Muscle layer of colon (tissue), 2 donors: ENCODE data around the gene EVI5L.

ENCODE experiments used
- H3K27ac ChIP-seq: one replicate; pipeline ENCODE4 v1.7.0; 2013; ENCODE audit warnings: low read depth, mild to moderate bottlenecking, low read length, moderate library complexity
- H3K27me3 ChIP-seq, 2 donors: one replicate each; pipeline ENCODE4 v1.7.0; 2013; ENCODE audit warnings: low read length in 2 of 2, mild to moderate bottlenecking in 2 of 2; ENCODE audit not compliant: insufficient read depth in 2 of 2, control insufficient read depth in 1 of 2
- H3K36me3 ChIP-seq: one replicate; pipeline ENCODE4 v1.7.0; 2013; ENCODE audit warnings: mild to moderate bottlenecking, low read length; ENCODE audit not compliant: insufficient read depth
- H3K4me1 ChIP-seq: one replicate; pipeline ENCODE4 v1.7.0; 2013; ENCODE audit warnings: mild to moderate bottlenecking, low read length; ENCODE audit not compliant: insufficient read depth
- H3K4me3 ChIP-seq, 2 donors: one replicate each; pipeline ENCODE4 v1.7.0; 2013; ENCODE audit warnings: low read length in 2 of 2, low read depth in 1 of 2, mild to moderate bottlenecking in 1 of 2, moderate library complexity in 1 of 2
- H3K9ac ChIP-seq: one replicate; pipeline ENCODE4 v1.7.0; 2013; ENCODE audit warnings: low read length
- H3K9me3 ChIP-seq: one replicate; pipeline ENCODE4 v1.7.0; 2013; ENCODE audit warnings: mild to moderate bottlenecking, low read length
- donor health status: abdominal sarcoma.
- donor health status: Adenocarcinoma of cecum.

The EVI5L gene

DNA sequence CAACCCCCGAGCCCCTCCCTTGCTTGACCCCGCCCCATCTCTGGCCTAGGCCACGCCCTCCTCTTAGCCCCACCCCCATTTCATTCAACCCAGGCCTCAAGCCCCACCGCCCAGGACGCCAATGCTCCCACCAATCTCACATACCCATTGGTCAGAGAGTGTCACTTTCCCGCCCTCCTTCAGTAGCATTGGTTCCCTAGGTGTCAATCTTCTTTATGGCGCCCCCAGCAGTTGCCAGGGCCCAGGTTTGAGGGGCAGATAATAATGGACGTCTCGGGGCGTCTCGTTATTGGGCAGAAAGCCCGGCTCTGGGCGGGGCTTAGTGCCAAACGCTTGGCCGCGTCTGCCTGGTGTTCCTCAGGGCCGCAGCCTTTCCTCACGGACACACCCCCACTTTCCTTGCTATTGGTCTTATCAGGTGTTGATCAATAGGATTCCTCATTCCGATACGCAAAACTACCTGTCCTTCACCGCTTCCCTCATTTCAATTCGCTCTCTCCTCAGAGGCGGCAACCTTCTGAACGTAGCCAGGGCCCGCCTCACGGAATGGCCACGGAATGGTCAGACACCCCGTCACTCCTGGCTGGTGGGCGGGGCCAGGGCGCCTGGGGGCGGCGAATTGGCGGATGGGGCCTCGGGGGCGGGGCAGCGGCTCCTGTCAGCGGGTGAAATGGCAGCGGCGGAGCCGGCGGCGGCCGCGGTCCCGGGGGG is at the start of gene EVI5L:
Gene EVI5L (plus strand): TSS at position 658 of the 711 bp plus-strand sequence. CDS start 16,325 bp downstream, outside the sequence.
- Histone ChIP-seq H3K9ac (no peak within 1 kb of the TSS), H3K36me3 (no peaks in the 10 kb centered on the region), H3K27me3 (no peaks in the 10 kb centered on the region), H3K4me3 (peak within 1 kb of the TSS; percentile 45 to 65), H3K27ac (no peak within 1 kb of the TSS), H3K4me1 (peaks cover 22% of the 10 kb centered on the region), H3K9me3 (no peaks in the 10 kb centered on the region)

DNA sequence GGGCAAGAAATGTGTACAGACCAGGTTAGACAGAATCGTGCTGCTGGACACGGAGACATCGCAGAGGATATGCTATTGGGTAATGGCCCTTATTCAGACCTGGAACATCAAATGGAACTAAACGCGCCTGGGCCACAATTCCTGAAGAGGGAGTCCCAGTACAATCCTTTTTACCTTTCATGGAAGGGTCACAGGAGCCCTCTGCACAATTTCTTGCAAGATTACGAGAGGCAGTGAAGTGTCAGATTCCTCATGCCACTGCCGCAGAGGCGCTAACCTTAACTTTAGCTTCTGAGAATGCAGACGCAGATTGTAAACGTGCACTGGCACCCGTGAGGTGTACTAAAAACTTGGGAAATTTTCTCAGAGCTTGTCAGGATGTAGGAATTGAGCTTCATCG is 48.9 kb upstream of the EVI5L start:
- no peaks in the 10 kb centered on the region for H3K9me3 ChIP-seq
- H3K4me3 ChIP-seq, result no peak overlapping the region
- no peaks in the 10 kb centered on the region for H3K4me1 ChIP-seq
- H3K27ac ChIP-seq, result no peak overlapping the region
- no peaks in the 10 kb centered on the region for H3K36me3 ChIP-seq
- H3K9ac ChIP-seq, result no peak overlapping the region
- peaks cover 0 to 4% of the 10 kb centered on the region in 2 donors for H3K27me3 ChIP-seq

DNA sequence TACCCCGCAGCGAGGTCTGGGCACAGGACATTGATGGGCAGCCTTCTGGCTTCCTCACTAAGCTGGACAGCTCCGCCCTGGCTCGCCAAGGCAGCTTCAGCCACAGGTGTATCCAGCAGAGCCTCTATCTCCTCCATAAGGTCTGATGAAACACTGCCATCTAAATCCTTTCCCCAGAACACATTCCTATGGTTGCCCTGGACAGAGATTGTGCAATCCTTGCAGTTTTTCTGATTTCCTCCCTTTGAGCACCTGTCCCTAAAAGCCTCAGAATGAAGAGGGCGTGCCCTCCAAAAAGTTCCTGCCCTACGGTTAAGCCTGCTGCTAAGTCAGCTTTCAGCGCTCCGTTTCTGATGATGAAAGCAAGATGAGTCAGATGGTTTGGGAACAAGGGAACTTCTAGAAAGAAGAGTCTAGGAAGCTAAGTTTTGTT is 46.0 kb upstream of the EVI5L start:
- Histone ChIP-seq H3K27ac (no peak overlapping the region), H3K4me3 (no peak overlapping the region), H3K27me3 (peaks cover 5 to 29% of the 10 kb centered on the region in 2 donors), H3K36me3 (no peaks in the 10 kb centered on the region), H3K4me1 (no peaks in the 10 kb centered on the region), H3K9me3 (no peaks in the 10 kb centered on the region), H3K9ac (no peak overlapping the region)

DNA sequence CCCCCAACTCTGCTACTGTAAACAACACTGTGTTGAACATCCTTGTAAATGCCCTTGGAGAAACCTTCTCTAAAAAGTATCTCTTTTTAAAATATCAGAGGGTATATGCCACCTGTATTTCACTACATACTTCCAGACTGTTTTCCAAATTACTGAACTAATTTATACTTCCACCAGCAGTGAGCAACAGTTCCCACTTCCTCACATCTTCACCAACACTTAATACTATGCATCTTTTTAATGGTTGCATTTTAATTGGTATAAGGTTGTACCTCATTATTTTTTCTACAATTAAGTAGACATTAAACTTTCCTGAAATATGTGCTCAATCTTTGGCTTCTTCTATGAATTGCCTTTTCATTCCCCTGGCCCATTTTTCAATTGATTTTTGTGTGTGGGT is 45.2 kb upstream of the EVI5L start:
- no peak overlapping the region for H3K4me3 ChIP-seq
- no peaks in the 10 kb centered on the region for H3K9me3 ChIP-seq
- H3K4me1 ChIP-seq, result no peaks in the 10 kb centered on the region
- H3K9ac ChIP-seq, result no peak overlapping the region
- no peak overlapping the region for H3K27ac ChIP-seq
- peaks cover 5 to 36% of the 10 kb centered on the region in 2 donors for H3K27me3 ChIP-seq
- no peaks in the 10 kb centered on the region for H3K36me3 ChIP-seq

DNA sequence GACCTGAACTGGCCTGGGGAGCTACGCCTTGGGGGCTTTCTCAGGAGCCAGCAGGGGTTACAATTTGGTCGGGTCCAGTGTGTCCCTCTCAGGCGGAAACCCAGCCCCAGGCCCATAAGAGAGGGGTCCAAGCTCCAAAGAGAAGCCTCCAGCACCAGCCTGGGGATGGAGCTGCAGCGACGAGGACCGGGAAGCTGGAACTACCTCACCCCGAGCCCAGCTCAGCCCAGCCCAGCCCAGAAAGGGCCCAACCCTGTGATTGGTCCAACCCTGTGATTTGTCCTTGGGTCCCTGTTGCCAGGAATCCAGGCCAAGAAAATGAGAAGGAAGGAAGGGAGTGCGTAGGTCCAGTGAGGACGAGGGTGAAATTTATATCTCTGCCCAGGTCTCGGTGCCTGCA is 42.9 kb upstream of the EVI5L start:
- Histone ChIP-seq H3K27me3 (peaks cover 5 to 33% of the 10 kb centered on the region in 2 donors), H3K9me3 (no peaks in the 10 kb centered on the region), H3K36me3 (no peaks in the 10 kb centered on the region), H3K4me3 (no peak overlapping the region), H3K4me1 (no peaks in the 10 kb centered on the region), H3K27ac (no peak overlapping the region), H3K9ac (no peak overlapping the region)

DNA sequence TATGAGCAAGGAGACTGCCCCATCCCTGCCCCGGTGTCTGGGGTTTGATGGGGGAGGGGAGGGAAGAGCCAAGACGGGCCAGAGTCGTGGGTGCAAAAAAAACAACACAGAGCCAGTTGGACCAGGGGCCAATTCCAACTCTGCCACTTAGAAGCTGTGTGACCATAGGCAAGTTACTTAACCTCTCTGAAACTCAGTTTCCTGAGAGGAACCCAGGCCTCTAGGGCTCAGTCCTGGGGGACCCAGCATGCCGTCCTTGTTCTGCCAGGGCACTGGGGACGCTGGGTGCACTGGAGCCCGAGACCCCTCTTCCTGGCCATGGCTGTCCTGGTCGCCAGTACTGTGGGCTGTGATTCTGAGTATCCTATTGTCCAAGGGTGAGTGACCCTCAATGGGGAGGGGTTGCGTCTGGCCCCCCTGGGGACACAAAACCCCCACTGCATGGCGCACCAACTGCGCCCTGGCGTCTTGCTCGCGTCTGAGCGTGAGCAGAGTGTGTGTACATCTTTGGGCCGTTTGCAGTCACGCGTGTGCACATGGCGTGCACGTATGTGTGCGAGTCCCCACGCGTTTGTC is 42.3 kb upstream of the EVI5L start:
- Histone ChIP-seq H3K36me3 (no peaks in the 10 kb centered on the region), H3K4me3 (no peak overlapping the region), H3K9me3 (no peaks in the 10 kb centered on the region), H3K27ac (no peak overlapping the region), H3K27me3 (peaks cover 5 to 32% of the 10 kb centered on the region in 2 donors), H3K4me1 (no peaks in the 10 kb centered on the region), H3K9ac (no peak overlapping the region)

DNA sequence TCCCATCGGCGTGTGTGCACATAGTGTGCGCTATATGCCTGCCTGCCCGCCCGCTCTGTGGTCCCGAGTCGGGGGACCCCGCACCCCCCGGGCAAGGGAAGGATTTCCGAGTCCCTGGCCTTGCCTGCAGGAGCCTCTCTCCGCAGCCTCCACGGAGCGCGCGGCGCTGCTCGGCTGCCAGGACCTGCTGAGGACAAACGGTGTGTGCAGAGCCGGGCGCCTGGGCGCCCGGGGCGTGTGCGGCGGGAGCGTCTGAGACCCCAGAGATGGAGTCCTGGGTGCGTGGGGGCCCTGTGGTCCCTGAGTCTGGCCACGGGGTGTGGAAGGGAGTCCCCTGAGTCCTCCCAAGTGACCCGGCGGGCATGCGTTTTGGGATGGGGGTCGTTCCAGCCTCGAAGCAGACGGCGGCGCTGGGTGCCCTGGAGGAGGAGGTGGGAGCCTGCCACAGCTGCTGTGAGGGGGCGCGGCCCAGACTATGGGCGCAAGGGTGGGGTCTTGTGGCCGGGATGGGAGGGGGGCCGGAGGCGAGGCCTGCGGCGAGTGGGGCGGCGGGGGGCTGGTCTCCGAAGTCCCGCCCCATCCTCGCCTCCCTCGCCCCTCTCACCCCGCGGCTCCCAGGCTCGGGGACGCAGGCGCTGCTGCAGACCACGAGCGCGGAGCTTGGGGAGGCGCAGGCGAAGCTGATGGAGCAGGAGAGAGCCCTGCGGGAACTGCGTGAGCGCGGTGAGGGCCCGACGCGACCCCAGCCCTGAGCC is 41.7 kb upstream of the EVI5L start:
- peaks cover 5 to 32% of the 10 kb centered on the region in 2 donors for H3K27me3 ChIP-seq
- no peaks in the 10 kb centered on the region for H3K9me3 ChIP-seq
- no peak overlapping the region for H3K27ac ChIP-seq
- H3K4me1 ChIP-seq, result no peaks in the 10 kb centered on the region
- H3K9ac ChIP-seq, result no peak overlapping the region
- no peak overlapping the region for H3K4me3 ChIP-seq
- H3K36me3 ChIP-seq, result no peaks in the 10 kb centered on the region

DNA sequence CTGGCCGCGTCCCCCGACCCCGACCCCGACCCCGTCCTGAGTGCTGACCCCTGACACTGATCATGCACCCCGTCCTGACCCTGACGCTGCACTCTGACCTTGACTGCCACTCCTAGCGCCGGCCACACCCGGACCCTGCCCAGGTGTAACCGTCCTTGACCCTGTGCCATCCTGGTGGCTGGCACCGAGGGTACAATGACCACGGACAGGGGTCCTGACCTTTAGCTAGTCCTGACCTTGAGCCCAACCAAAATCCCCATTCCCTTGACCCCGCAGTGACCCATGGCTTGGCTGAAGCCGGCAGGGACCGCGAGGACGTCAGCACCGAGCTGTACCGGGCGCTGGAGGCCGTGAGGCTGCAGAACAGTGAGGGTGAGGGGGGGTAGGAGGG is 41.1 kb upstream of the EVI5L start:
- Histone ChIP-seq H3K27ac (no peak overlapping the region), H3K27me3 (peaks cover 5 to 32% of the 10 kb centered on the region in 2 donors), H3K9me3 (no peaks in the 10 kb centered on the region), H3K36me3 (no peaks in the 10 kb centered on the region), H3K4me1 (no peaks in the 10 kb centered on the region), H3K9ac (no peak overlapping the region), H3K4me3 (no peak overlapping the region)

DNA sequence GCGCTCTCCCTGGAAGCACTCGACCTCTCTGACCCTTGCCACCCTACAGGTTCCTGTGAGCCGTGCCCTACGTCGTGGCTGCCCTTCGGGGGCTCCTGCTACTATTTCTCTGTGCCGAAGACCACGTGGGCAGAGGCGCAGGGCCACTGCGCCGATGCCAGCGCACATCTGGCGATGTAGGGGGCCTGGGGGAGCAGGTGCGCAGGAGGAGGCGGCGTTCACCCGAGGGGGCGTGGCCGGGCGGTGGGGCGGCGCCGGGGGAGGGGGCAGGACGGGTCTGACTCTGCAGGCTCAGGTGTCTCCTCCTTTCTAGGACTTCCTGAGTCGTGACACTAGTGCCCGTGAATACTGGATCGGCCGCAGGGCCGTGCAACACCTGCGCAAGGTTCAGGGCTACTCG is 40.6 kb upstream of the EVI5L start:
- H3K27me3 ChIP-seq, result peaks cover 5 to 32% of the 10 kb centered on the region in 2 donors
- H3K4me1 ChIP-seq, result no peaks in the 10 kb centered on the region
- H3K4me3 ChIP-seq, result no peak overlapping the region
- H3K9me3 ChIP-seq, result no peaks in the 10 kb centered on the region
- no peak overlapping the region for H3K27ac ChIP-seq
- H3K36me3 ChIP-seq, result no peaks in the 10 kb centered on the region
- H3K9ac ChIP-seq, result no peak overlapping the region

GRCh38 chr19:7790416-7790815 is 39.6 kb upstream of the EVI5L start:
- Histone ChIP-seq H3K27ac (no peak overlapping the region), H3K27me3 (peaks cover 5 to 32% of the 10 kb centered on the region in 2 donors), H3K36me3 (no peaks in the 10 kb centered on the region), H3K9me3 (no peaks in the 10 kb centered on the region), H3K9ac (no peak overlapping the region), H3K4me3 (no peak overlapping the region), H3K4me1 (no peaks in the 10 kb centered on the region)

DNA sequence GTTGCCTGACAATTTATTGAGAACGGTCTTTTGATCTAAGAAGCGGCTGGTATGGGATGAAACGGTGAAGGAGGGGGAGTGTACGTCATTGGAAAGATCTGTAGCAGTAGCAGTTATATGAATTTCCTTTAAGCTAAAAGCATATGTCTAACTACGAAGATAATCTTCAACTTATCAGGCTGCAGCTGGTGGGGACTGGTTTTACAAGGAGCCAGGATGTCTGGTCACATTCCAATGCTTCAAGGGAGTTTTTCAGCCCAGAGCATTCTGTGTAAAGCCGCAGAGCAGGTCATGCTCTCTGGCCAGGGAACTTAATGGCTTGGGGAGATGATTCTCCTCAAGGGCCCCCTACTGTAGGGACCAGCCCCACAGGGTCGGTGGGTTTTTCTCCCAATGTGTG is 37.7 kb upstream of the EVI5L start:
- Histone ChIP-seq H3K9me3 (no peaks in the 10 kb centered on the region), H3K4me1 (no peaks in the 10 kb centered on the region), H3K36me3 (no peaks in the 10 kb centered on the region), H3K27me3 (peaks cover 5 to 24% of the 10 kb centered on the region in 2 donors), H3K4me3 (no peak overlapping the region), H3K27ac (no peak overlapping the region), H3K9ac (no peak overlapping the region)
